ENCODE results near the gene NHERF2. TPM values are rescaled to one million over a fixed set of nuclear protein-coding genes. Genes with fewer than 3 reads are reported as not detected.

NHERF2 gene
- total and polyA plus RNA-seq, 12 donors, result 94.3 to 640 (median 183) TPM

GRCh38 chr16:2036200-2036966, 9.7 kb downstream of the NHERF2 start:
- H3K36me3 ChIP-seq, result peaks cover 0 to 55% (median 15%) of the 10 kb centered on the region in 9 donors
- DNase-seq (no peak), ATAC-seq (no peak)
- H3K27ac ChIP-seq, result peak overlapping the region; percentile 83 to 96 (median 93)
- intact Hi-C loops (cut with DNase I), result loop anchor here in 1 of 10 donors (10.0 kb wide), 1 partner anchor 492 kb away; no protein-coding TSS in a partner anchor
- no peaks in the 10 kb centered on the region for H3K27me3 ChIP-seq
- H3K9me3 ChIP-seq, result no peaks in the 10 kb centered on the region
- peak overlapping the region; percentile 43 to 78 (median 61) for H3K4me3 ChIP-seq
- WGBS, 2 donors, result 72 to 79% methylated on average over 47 of the region's 47 CpGs
- TF ChIP-seq CTCF (IDR thresholded peaks at IDR 0.05), result no peak
- peaks cover 54 to 96% (median 93%) of the 10 kb centered on the region in 9 donors for H3K4me1 ChIP-seq

- Histone ChIP-seq H3K4me3 (peak overlapping the region in 8 of 10 donors; percentile 52 to 78 (median 63)), H3K4me1 (peaks cover 57 to 96% (median 93%) of the 10 kb centered on the region in 9 donors), H3K9me3 (no peaks in the 10 kb centered on the region), H3K36me3 (peaks cover 0 to 48% (median 11%) of the 10 kb centered on the region in 9 donors), H3K27me3 (no peaks in the 10 kb centered on the region), H3K27ac (peak overlapping the region; percentile 71 to 96 (median 93))
- 76 to 78% methylated on average over 15 of the region's 15 CpGs for WGBS, 2 donors
- no peak for TF ChIP-seq CTCF (IDR thresholded peaks at IDR 0.05)
- DNase-seq, result no peak
- intact Hi-C loops (cut with DNase I), result loop anchor here in 1 of 10 donors (10.0 kb wide), 1 partner anchor 492 kb away; no protein-coding TSS in a partner anchor
- ATAC-seq, result no peak
Measured at GRCh38 chr16:2037115-2037514, 10.4 kb downstream of the NHERF2 start.

- DNase-seq, result no peak
- no peak for TF ChIP-seq CTCF (IDR thresholded peaks at IDR 0.05)
- Histone ChIP-seq H3K27ac (peak overlapping the region; percentile 71 to 96 (median 93)), H3K27me3 (no peaks in the 10 kb centered on the region), H3K36me3 (peaks cover 0 to 48% (median 10%) of the 10 kb centered on the region in 9 donors), H3K9me3 (no peaks in the 10 kb centered on the region), H3K4me3 (peak overlapping the region in 8 of 10 donors; percentile 52 to 78 (median 63)), H3K4me1 (peaks cover 62 to 96% (median 91%) of the 10 kb centered on the region in 9 donors)
- intact Hi-C loops (cut with DNase I), result loop anchor here in 1 of 10 donors (10.0 kb wide), 1 partner anchor 493 kb away; no protein-coding TSS in a partner anchor
- no peak for ATAC-seq
- WGBS, 2 donors, result 63 to 64% methylated on average over 29 of the region's 29 CpGs
Measured at GRCh38 chr16:2037647-2038381, 11.1 kb downstream of the NHERF2 start.
